ENCODE results near the gene SMTN. TPM values are rescaled to one million over a fixed set of nuclear protein-coding genes. Genes with fewer than 3 reads are reported as not detected.
A peak's percentile ranks its signal among the peaks of the same experiment; 100 is the strongest.
"Not testable (repeated sequence)": the region's sequence is repeated elsewhere in the genome, so short reads cannot be mapped to it uniquely, and the experiment has no call there.

SMTN gene
- total RNA-seq, 2 experiments from 2014 or later = 2.9 TPM

DNA sequence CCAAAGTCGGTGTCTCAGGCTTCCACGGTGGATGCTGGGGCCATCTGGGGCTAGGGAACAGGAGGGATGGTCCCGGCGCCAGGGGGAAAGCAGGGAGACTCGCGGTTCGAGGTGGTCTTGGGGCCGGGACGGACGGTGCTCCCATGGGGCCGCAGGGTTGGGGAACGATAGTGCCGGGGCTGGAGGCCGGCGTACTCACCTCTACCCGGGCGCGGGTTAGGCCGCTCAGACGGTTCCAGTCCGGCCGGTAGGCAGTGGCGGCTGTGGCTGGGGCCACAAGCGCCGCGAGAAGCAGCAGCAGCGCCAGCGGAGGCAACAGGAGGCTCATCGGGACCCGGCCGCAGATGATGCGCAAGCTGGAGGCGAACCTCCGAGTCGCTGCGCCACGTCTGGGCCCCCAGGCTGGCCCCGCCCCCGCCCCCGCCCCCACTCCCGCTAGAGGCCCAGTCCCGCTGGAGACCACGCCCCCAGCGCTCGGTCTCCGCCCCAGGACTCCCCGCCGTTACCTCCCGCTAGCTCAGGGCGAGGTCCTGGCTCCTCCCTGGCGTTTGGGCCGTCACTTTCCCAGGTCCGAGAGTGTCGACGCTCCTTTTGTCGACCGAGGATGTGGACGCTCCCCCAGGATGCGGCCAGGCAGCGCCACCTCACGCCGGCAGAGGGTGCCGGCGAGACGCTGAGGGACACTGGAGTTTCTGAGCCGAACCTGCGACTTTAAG is 26.2 kb downstream of the SMTN start, which contains the start of gene SELENOM:
Gene SELENOM (minus strand): TSS at position 391 of the 716 bp plus-strand sequence. CDS start 63 bp downstream, at position 328.
- H3K4me3 ChIP-seq (ENCODE audit: low read length) = peak within 1 kb of the TSS; percentile 75
- peaks cover 17% of the 10 kb centered on the region for H3K36me3 Mint-ChIP-seq (ENCODE audit: low read depth)
- peak within 1 kb of the TSS; percentile 24 to 51 for H3K27ac ChIP-seq (ENCODE audit: low read depth in 1 of 2, low read length in 2 of 2)
- no peaks in the 10 kb centered on the region for H3K9me3 Mint-ChIP-seq
- intact Hi-C loops (cut with DNase I, micrococcal nuclease) = loop anchor here in 1 of 2 experiments (1.0 to 5.0 kb wide), 6 partner anchors 23 to 440 kb away; partner anchors contain the start of genes DUSP18, LIMK2 and PATZ1
- DNase-seq (peak; percentile 71 to 95 (median 82)), ATAC-seq (ENCODE audit: poor library complexity) (peak; percentile 90)
- peak within 1 kb of the TSS; percentile 97 for H3K4me3 Mint-ChIP-seq
- H3K9me3 ChIP-seq (ENCODE audit: control insufficient read depth in 1 of 2, insufficient read depth in 1 of 2, low read length in 2 of 2) = peaks cover 0 to 1% of the 10 kb centered on the region in 2 experiments
- POLR2A ChIA-PET = interaction anchor here (0.5 to 3.7 kb wide), 24 partner anchors 9 to 1484 kb away, joined by 3 to 23 read pairs (median 4); partner anchors contain the start of genes LIMK2, MORC2, PATZ1 and PIK3IP1
- peak within 1 kb of the TSS; percentile 87 for H3K27ac Mint-ChIP-seq
- H3K27me3 ChIP-seq (ENCODE audit: control insufficient read depth in 1 of 2, insufficient read depth in 2 of 2, low read length in 2 of 2) = no peaks in the 10 kb centered on the region
- CTCF ChIA-PET = interaction anchor here (0.7 to 3.4 kb wide), 9 partner anchors 22 to 472 kb away, joined by 3 to 21 read pairs (median 7); partner anchors contain the start of genes LIMK2, RNF185, SLC35E4 and SMTN
- no peaks in the 10 kb centered on the region for H3K27me3 Mint-ChIP-seq
- TF ChIP-seq, protein P1, sequence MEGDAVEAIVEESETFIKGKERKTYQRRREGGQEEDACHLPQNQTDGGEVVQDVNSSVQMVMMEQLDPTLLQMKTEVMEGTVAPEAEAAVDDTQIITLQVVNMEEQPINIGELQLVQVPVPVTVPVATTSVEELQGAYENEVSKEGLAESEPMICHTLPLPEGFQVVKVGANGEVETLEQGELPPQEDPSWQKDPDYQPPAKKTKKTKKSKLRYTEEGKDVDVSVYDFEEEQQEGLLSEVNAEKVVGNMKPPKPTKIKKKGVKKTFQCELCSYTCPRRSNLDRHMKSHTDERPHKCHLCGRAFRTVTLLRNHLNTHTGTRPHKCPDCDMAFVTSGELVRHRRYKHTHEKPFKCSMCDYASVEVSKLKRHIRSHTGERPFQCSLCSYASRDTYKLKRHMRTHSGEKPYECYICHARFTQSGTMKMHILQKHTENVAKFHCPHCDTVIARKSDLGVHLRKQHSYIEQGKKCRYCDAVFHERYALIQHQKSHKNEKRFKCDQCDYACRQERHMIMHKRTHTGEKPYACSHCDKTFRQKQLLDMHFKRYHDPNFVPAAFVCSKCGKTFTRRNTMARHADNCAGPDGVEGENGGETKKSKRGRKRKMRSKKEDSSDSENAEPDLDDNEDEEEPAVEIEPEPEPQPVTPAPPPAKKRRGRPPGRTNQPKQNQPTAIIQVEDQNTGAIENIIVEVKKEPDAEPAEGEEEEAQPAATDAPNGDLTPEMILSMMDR (IDR thresholded peaks at IDR 0.05) = peak; percentile 70
- peaks cover 31% of the 10 kb centered on the region for H3K4me1 ChIP-seq (ENCODE audit: insufficient read depth, low read length)
- H3K36me3 ChIP-seq (ENCODE audit: insufficient read depth, low read length) = no peaks in the 10 kb centered on the region
- peaks cover 24% of the 10 kb centered on the region for H3K4me1 Mint-ChIP-seq (ENCODE audit: low read depth)

DNA sequence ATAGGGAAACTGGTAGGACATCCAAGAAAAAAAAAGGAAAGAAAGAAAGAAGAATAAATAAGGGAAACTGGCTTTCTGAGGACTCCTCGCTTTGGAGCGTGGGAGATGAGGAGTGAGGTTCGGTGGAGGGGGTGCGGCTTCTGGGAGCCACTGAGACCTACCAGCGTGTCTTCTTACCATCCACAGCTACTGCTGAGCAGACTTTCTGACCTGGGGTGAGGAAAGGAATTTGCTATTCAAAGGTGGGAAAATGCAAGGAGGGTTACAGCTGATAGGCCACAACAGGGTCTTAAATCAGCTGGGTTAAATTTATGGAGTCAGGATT is 26.7 kb downstream of the SMTN start:
- intact Hi-C loops (cut with DNase I, micrococcal nuclease) = loop anchor here in 1 of 2 experiments (1.0 to 5.0 kb wide), 6 partner anchors 24 to 441 kb away; partner anchors contain the start of genes DUSP18, LIMK2 and PATZ1
- Histone ChIP-seq H3K27me3 (ENCODE audit: control insufficient read depth in 1 of 2, insufficient read depth in 2 of 2, low read length in 2 of 2) (no peaks in the 10 kb centered on the region), H3K9me3 (ENCODE audit: control insufficient read depth in 1 of 2, insufficient read depth in 1 of 2, low read length in 2 of 2) (peaks cover 0 to 5% of the 10 kb centered on the region in 2 experiments), H3K4me1 (ENCODE audit: insufficient read depth, low read length) (peaks cover 31% of the 10 kb centered on the region), H3K27ac (ENCODE audit: low read depth in 1 of 2, low read length in 2 of 2) (peak overlapping the region in 1 of 2 donors; percentile 24), H3K36me3 (ENCODE audit: insufficient read depth, low read length) (no peaks in the 10 kb centered on the region), H3K4me3 (ENCODE audit: low read length) (peak overlapping the region; percentile 75)
- TF ChIP-seq, protein P1 (IDR thresholded peaks at IDR 0.05) = peak; percentile 15
- DNase-seq (no peak), ATAC-seq (ENCODE audit: poor library complexity) (peak; percentile 32)
- Mint-ChIP-seq H3K27me3 (no peaks in the 10 kb centered on the region), H3K4me3 (peak overlapping the region; percentile 97), H3K4me1 (ENCODE audit: low read depth) (peaks cover 24% of the 10 kb centered on the region), H3K36me3 (ENCODE audit: low read depth) (peaks cover 17% of the 10 kb centered on the region), H3K9me3 (no peaks in the 10 kb centered on the region), H3K27ac (peak overlapping the region; percentile 87)
- ChIA-PET CTCF (interaction anchor here (0.7 to 3.4 kb wide), 9 partner anchors 23 to 473 kb away, joined by 3 to 21 read pairs (median 7); partner anchors contain the start of genes LIMK2, RNF185, SLC35E4 and SMTN), POLR2A (interaction anchor here (0.5 to 3.7 kb wide), 22 partner anchors 9 to 1484 kb away, joined by 3 to 23 read pairs (median 4); partner anchors contain the start of genes LIMK2, MORC2, PATZ1 and PIK3IP1)

DNA sequence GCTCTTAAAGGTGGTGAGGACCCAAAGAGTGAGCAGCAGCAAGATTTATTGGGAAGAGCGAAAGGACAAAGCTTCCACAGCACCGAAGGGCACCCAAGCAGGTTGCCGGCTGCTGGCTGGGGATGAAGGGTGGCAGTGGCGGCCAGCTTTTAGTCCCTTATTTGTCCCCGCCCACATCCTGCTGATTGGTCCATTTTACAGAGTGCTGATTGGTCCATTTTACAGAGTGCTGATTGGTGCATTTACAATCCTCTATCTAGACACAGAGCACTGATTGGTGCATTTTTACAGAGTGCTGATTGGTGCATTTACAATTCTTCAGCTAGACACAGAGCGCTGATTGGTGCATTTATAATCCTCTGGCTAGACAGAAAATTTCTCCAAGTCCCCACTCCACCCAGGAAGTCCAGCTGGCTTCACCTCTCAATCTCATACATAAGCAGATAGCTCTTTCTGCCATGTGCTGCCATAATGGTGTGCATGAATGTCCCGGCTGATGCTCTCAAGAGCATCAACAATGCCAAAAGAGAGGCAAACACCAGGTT is 31.5 kb downstream of the SMTN start:
- H3K27me3 Mint-ChIP-seq; H3K36me3 ChIP-seq (ENCODE audit: insufficient read depth, low read length); H3K4me1 ChIP-seq (ENCODE audit: insufficient read depth, low read length); intact Hi-C loops (cut with DNase I, micrococcal nuclease); H3K27ac Mint-ChIP-seq; ATAC-seq (ENCODE audit: poor library complexity); H3K36me3 Mint-ChIP-seq (ENCODE audit: low read depth); H3K4me1 Mint-ChIP-seq (ENCODE audit: low read depth); H3K27me3 ChIP-seq (ENCODE audit: control insufficient read depth in 1 of 2, insufficient read depth in 2 of 2, low read length in 2 of 2); DNase-seq; H3K4me3 Mint-ChIP-seq; CTCF ChIA-PET; H3K9me3 Mint-ChIP-seq; H3K27ac ChIP-seq (ENCODE audit: low read depth in 1 of 2, low read length in 2 of 2); H3K9me3 ChIP-seq (ENCODE audit: control insufficient read depth in 1 of 2, insufficient read depth in 1 of 2, low read length in 2 of 2); H3K4me3 ChIP-seq (ENCODE audit: low read length): not testable (repeated sequence)
- POLR2A ChIA-PET = interaction anchor here (0.7 kb wide), 1 partner anchor 166 kb away, joined by 3 read pairs; no protein-coding TSS in a partner anchor
